HG03354 (cell line): ENCODE measurements around the gene MSI2.

Source experiments
- ATAC-seq: cut with Tn5 transposase; IDR thresholded peaks from one replicate; pipeline ENCODE4 v1.9.1; 2021; ENCODE audit warnings: mild to moderate bottlenecking; ENCODE audit not compliant: unreplicated experiment, poor library complexity, severe bottlenecking

Gene MSI2

DNA sequence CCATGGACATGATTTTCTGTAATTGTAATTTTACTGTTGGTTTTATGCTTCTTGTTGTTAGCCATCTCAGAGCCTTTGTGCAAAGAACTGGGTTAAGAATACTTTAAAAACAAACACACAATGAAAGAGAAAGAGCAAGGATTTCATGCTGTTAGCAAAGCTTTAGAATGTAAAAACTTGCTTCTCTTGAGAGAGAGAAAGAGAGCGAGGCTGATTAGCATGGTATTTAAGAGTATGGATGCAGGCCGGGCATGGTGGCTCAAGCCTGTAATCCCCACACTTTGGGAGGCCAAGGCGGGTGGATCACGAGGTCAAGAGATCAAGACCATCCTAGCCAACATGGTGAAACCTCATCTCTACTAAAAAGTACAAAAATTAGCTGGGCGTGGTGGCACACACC lies 76.2 kb downstream of the MSI2 start:
- no peak for ATAC-seq

DNA sequence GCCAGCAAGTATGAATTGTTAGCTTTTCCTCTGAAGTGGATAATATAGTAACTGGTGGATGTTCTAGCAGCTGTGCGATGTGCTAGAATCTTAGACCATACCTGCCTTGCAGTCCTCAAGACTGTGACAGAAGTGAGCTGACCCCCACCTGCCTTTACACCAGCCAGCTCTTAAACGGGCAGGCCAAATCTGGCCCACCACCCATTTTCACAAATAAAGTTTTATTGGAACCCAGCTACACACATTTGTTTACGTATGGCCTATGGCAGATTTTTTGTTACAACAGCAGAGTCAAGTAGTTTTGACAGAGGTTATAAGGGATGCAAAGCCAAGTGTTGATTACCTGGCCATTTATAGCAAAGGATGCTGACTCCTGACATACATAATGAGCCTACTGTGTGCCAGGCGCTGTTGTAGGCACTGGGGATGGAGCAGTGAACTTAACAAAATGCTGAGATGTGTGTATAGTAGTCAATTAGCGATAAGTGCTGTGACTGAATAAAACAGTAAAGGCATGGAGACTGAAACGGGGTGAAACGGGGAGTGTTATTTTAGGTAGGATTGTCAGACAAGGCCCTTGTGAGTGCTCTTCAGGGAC lies 79.0 kb downstream of the MSI2 start:
- no peak for ATAC-seq

DNA sequence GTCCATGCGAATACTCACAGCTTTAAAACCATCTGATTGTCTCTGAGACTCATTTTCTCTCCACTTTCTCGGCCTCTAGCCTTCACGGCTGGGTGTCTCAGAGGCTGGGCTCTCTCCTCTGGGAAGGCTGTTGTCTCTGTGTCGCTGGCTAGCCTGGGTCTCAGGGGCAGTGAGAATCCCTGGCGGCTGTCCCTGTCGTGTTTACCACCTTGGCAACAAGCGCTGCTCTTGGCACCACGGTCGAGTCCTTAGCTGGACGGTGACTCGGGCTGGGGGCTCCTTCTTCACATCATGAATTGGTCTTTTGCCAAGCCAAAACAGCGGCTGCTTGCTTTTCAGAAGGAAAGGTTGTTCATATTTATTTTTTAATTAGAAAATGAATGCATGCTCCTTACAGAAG lies 81.1 kb downstream of the MSI2 start:
- ATAC-seq = no peak

DNA sequence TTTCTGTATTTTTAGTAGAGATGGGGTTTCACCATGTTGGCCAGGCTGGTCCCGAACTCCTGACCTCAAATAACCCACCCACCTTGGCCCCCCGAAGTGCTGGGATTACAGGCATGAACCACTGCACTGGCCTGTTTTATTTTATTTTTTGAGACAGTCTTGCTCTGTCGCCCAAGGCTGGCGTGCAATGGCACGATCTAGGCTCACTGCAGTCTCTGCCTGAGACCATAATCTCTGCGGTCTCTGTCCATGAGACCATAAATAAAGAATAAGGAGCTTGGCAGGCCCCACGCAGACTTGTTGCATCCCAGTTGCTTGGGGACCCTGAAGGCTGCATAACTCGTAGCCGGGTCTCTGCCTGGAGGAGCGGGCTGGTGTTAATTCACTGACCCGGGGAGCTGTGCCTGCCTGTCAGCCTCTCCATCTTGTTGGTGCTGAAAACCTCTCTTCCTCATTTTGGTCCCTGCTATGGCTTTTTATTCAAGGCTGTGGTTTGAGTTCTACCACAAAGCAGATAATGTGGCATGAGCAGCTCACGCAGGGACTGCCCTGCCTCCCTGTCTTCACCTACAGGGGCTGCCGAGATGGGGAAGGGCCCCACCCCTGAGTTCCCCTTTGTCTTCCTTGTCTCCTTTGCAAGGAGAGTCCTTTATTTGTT lies 82.1 kb downstream of the MSI2 start:
- peak; percentile 72 for ATAC-seq

DNA sequence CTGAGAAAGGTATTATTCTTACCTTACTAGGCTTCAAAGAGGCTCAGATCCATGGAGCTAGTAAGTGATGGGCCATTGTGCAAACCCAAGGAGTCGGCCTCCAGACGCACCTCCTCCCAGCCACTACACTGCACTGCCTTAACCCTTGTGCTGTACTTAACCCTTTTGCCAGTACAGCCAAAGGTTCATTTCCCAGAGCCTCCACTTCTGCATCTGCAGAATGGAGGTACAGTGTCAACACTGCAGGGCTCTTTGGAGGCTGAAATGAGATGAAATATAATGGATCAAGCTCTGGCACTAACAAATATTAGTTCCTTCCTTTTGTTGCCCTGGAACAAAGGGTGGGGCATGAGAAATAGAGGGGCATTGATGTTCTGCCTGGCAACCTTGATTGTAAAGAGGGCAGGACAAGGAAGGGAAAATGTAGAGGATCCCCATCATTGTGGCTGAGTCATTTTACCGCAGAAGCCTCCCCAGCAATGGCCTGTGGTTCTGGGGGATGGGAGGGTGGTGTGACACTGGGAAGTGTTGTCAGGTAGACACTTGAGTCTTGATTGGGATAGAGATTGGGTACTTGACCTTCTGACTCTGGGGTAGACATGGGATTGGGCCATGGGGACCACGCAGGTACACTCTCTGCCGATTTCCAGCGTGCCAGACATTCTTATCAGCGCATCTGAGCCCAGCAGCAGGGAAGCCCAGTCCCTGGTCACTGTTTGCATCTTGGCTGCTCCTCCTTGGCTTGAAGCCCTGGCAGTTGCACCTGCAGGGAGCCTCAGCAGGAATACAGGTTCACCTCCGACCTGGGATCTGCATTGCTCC lies 84.0 kb downstream of the MSI2 start:
- ATAC-seq = no peak

DNA sequence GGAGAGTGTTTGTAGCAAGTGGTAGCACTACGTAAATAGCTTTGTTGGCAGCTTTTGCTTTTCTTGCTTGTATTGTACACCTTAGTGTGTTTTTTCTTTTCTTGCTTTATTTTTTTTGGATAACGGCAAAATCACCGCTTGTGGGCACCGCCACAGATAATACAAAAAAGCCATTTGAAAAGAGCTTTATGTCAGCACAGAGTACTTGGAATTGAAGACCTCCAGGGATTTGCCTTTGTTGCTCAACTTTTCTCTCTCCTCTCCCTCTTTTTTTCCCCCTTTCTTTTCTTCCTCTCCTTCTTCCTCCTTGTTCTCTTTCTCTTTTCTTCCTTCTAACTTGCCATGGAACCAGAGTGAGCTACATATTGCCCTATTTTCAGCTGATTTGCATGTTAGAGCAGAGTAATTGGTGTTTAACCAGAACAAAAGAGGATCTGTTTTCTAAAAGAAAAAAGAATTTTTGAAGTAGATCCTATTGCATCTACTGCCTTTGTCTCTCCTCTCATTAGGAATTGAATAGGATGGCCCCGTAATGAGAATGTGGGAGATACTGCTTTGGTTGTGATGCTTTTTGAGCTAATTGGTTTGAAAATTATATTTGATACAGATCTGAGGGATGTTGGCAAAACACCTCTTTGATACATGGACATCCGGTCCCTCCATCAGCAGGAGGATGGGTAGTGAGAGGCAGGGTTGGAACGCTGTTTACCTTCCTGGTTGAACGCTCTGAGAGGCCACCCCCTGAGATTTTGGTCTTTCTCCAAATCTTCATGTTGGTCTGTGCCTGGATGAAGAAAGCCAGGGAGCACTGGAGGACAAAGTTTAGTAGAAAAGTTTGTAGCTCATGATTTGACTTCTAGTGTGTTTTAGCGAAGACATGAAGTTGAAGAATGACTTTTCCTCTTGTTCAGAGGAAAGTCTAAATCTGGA lies 85.6 kb downstream of the MSI2 start:
- ATAC-seq = no peak

DNA sequence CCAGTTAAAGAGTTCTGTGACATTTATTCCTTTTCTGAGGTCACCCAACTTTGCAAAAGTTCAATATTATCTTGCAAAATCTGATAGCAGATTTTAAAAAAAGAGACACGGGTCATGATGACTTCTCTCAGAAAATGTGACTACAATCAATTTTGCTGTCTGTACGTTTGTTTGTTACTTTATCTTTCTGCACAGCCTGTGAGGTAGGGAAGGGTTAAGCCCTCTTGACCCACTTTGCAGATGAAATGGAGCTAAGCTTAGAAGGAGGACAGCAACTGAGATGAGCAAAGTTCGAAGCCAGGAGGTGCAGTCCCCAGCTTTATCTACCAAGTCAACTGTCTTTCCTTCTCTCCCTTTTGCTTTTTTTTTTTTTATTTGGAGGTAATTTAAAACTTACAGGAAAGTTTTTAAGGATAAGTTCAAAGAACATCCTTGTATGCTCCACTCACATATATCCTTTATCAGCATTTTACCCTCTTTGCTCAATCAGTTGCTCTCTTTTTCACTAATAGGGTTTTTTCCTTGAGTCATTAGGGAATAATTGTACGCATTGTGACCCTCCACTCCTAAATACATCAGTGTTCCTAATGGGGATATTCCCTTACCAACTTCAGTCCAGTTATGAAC lies 86.8 kb downstream of the MSI2 start:
- no peak for ATAC-seq

DNA sequence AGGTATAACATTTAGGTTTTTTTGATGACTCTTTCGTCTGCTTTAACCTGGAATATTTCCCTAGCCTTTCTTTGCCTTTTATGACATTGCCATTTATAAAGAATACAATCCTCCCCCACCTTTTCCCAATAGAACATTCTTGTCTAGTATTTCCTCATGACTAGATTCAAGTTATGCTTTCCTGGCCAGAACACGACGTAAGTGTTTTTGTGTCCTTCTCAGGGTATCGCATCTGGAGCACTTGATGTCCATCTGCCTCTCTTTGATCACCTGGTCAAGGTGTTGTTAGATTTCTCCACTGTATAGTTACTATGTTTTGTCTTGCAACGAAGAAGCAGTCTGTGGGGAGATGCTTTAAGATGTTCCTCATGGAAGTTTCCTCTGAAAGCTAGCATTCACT lies 87.4 kb downstream of the MSI2 start:
- no peak for ATAC-seq

DNA sequence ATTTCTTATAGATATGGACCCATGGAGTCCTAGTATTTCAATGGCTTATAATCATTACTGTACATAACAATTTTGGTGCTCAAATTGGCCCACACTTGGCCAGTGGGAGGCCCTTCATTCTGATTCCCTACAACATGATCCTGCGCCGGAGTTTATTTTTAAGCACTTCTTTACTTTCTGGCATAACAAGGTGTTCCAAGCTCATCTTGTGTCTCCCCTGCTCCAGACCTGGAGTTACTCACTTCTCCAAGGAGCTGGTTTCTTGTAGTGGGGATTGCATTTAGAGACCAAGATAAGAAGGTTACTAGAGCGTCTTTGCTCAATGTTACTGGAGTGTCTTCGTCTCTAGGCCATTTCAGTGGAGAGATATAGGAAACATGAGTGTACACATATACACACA lies 87.9 kb downstream of the MSI2 start:
- no peak for ATAC-seq

DNA sequence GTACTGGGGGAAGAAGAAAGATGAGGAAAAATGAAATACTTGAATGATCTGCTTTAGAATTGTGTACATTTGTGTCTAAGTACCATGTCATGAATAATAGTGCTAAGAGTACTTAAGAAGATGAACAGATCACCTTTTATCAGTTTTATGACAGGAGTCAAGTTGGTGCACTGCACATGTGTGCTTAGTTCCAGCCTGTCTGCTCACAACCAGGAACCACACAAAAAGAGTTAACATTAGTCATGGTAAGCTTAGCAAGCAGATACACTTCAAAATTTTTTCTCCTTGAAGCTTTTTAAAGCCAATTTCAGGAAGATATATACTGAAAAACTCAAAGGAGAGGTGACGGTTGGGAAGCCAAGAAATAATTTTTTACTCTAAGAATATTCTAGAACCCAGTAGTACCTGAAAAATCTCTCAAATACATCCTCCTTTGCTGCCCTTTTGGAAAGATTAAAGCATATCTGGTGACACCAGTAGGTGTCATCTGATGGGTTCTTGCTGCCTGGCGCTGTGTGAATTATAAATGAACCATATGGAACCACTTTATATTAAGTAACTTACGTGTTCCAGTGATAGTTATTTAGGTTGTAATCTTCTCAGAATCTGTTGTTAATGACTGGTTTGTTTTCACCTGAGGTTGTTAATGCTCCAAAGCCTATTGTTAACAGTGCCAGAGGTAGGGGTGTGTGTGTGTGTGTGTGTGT lies 93.4 kb downstream of the MSI2 start:
- no peak for ATAC-seq

DNA sequence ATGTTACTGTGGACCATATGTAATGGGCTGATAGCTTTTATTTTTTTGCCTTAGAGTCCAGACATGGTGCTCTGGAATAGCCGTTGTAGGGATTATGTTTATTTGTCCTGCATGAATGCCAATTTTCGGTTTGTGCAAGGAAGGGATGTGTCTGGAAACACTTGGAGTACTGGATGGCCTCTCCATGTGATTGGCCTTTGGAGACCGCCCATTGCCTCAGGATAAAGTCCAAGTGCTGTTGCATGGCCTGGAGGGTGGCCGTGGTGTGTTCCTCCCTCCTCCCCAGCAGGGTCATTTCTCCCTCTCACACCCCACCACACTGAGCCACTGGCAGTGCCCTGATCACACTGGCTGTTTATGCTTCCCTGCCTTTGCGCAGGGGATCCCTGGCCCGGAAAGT lies 93.9 kb downstream of the MSI2 start:
- no peak for ATAC-seq

DNA sequence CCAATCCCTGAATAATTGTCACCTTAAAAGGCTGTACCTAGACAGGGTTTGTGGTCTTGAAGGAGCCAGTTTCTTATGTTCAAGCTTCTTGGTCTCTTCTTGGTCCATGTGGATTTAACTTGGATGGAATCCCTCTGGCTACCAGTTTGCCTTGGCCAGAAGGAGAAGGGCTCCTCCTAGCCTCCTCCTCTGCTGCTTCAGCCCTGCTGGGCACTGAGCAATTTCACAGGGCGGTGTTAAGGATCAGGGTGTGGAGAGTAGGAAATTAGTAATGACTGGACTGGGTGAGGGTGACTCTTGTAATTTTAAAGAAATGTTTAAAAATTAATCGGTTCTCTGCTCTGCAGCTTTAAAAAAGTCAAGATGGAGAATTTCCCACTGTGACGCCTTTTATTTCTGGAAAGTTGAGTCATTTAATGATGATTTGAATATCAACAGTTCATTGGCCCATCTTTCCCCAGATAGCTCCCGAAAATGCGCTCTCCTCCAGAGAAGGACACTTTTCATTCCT lies 96.4 kb downstream of the MSI2 start:
- ATAC-seq = no peak

DNA sequence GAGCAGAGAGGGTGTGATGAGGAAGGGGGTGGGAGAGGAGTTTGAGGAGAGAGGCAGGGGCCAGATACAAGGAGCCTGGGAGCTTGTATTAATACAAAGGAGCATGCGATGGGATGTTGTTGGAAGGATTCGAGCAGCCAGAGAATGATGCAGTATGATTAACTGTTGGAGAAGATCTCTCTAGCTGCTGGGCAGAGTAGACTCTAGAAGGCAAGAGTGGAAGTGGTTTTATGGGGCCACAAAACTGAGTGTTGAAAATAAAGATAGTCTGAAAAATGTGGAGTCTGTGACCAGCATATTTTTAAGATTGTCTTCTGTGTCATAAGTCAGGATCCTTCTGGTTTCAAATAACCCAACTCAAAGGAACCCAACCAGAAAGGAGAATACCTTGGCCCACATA lies 98.3 kb downstream of the MSI2 start:
- no peak for ATAC-seq

DNA sequence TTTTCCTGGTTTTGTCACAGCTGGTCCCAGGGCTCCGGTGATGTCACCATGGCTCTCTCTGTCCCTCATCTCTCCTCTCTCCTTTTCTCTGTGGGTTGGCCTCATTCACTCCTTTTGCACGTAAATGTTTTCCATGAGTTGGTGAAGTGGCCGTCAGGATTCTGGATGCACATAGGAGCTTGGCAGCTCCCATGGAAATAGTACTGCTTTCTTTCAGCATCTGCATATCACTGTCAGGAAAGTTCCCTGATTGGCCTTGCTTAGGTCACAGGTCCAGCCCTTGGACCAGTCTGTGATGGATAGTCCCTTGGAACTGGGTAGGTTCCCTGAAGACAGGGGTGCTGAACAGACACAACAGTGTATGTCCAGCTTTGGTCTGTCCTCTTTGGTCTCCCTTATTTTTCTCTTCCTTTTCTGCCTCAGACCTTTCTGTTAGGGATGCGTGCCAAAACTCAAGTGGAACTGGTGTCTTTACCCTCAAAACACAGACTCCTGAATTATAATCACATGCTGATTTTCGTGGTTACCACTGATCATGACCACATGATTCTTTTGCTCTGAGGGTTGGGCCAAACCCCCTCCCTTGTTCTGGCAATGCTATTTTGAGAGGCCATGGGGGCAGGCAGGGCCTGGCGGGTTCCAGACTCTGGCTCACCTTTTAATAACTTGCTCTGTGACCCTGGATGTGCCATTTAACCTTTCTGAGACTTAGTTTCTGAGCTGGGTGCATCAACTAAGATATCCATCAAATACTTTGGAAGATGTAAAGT lies 99.0 kb downstream of the MSI2 start:
- no peak for ATAC-seq

DNA sequence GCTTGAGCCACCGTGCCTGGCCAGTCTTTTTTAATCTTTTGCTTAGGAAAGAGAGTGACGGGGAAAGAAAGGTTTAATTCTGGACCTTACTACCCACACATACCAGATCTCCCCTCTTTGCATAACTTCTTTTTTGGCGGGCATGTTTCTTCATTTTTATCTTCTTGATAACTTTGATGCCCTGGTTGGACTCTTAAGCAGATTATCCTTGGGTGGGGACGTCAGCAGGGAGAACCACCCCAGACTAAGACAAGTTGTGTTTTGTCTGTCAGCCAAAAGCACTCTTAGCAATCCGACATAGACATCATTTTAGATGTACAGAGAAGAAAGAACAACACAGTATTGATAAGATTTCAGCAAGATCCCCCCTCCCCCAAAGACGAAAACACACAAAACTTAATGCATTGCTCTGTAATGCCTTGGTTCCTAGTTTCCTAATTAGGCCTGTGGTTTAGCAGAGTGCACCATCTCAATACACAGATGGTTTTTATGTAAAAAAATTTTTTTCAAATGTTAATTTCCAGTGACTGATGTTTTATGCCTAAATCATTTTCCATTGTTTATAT lies 99.9 kb downstream of the MSI2 start:
- peak; percentile 37 for ATAC-seq

DNA sequence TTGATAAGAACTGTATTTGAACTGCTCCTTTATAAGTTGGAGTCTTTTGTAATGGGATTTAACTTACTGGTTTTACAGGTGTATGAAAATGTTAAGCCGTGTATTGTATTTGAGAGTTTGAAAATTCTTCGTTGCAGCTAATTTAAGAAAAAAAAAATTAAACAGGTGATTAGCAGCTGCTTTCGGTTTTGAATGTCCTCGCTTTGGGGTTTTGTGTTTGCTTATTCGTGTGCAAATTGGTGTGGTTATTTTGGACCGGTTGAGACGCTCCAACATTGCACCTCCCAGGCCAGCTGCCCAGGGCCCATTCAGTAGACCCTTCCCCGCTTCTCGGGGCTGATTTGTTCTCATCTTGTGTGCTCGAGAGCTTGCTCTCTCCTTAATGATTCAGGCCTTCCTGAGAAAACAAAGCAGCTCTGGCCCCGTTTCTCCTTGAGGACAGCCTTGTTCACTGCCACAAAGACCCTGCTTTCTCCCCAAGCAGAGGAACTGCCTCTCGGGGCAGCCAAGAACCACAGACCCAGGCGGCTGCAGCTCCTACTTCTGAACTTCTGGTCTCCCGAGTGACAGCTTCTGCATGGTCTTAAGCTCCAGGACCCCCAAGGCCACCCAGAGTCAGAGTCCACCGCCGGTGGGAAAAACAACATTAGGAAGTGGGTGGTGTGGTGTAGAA lies 100.5 kb downstream of the MSI2 start:
- ATAC-seq = peak; percentile 70

DNA sequence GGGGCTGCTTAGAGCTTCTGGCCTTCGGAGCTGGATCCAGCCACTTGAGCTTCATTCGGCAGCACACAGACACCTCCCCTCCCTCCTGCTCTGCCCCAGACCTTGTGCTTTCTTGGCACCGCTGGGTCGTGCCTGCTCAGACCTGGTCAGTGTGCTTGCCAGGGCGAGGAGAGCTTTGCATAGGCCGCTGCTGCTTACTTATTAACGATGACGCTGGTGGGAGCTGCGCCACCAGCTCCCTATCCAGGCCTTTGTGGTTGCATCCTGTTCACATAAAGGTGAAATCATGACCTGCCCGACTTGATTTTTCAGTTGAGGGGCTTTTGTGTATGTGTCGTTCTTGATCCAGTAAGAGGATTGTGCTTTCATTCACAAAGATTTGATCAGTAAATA lies 101.1 kb downstream of the MSI2 start:
- peak; percentile 66 for ATAC-seq
